OCI-LY7 (cell line): Measurements from ENCODE around the gene CCDC88B.

Experiments used
- CTCF ChIP-seq: fragments of 200-600 bp; sonication (generic); conservative IDR thresholded peaks from 2 replicates; pipeline ENCODE4 v1.5.1; 2014; ENCODE audit warnings: mild to moderate bottlenecking, antibody characterized with exemption, low read length, moderate library complexity, mixed read lengths
- EZH2phosphoT487 ChIP-seq: fragments of 200-600 bp; sonication (generic); IDR thresholded peaks from 2 replicates; pipeline ENCODE4 v1.6.1; 2018; ENCODE audit warnings: low read depth, borderline replicate concordance, mild to moderate bottlenecking, mixed run types, antibody characterized with exemption, low read length, moderate library complexity, mixed read lengths

- TF ChIP-seq CTCF (no peak), EZH2phosphoT487 (no peak)
These were observed 4.8 kb downstream of the CCDC88B start for GRCh38 chr11:64344787-64345186.
